GM12874 (cell line): ENCODE measurements around the gene PTPRG.

Experiments
- CTCF ChIP-seq: IDR thresholded peaks from 2 replicates; pipeline ENCODE4 v1.5.1; 2011; ENCODE audit warnings: low read depth, mild to moderate bottlenecking, control low read depth, low read length, moderate library complexity; ENCODE audit not compliant: insufficient read depth

PTPRG gene

GRCh38 chr3:62169906-62170660 is 608.7 kb downstream of the PTPRG start:
- TF ChIP-seq CTCF = no peak

GRCh38 chr3:62171789-62172188 is 610.4 kb downstream of the PTPRG start:
- TF ChIP-seq CTCF = no peak

- TF ChIP-seq CTCF = no peak
Measured at GRCh38 chr3:62172199-62172598, 610.8 kb downstream of the PTPRG start.

GRCh38 chr3:62173939-62174515 is 612.7 kb downstream of the PTPRG start:
- no peak for TF ChIP-seq CTCF

GRCh38 chr3:62175161-62175560 is 613.8 kb downstream of the PTPRG start:
- no peak for TF ChIP-seq CTCF

- no peak for TF ChIP-seq CTCF
Measured at GRCh38 chr3:62178032-62178431, 616.7 kb downstream of the PTPRG start.

GRCh38 chr3:62178739-62179600 is 617.6 kb downstream of the PTPRG start:
- TF ChIP-seq CTCF = no peak
